ENCODE data around the gene ADARB2. TPM values are rescaled to one million over a fixed set of nuclear protein-coding genes. Genes with fewer than 3 reads are reported as not detected.
A peak's percentile ranks its signal among the peaks of the same experiment; 100 is the strongest.
"Not testable (repeated sequence)": the region's sequence is repeated elsewhere in the genome, so short reads cannot be mapped to it uniquely, and the experiment has no call there.

ADARB2 gene
- total RNA-seq, 1 donor from 2014 or later, result 1.2 TPM

- ATAC-seq, result no peak
- Histone ChIP-seq H3K4me1 (no peaks in the 10 kb centered on the region), H3K36me3 (no peaks in the 10 kb centered on the region), H3K27me3 (no peaks in the 10 kb centered on the region), H3K9me3 (no peaks in the 10 kb centered on the region), H3K4me3 (no peak overlapping the region), H3K27ac (no peak overlapping the region)
- intact Hi-C loops (cut with DNase I), result no loop called here
- DNase-seq, result no peak
- no peak for TF ChIP-seq CTCF (IDR thresholded peaks at IDR 0.05)
Observed at GRCh38 chr10:1229116-1229515, 508.2 kb downstream of the ADARB2 start.

GRCh38 chr10:1228467-1228975 lies 508.8 kb downstream of the ADARB2 start:
- no peak overlapping the region for H3K27ac ChIP-seq
- intact Hi-C loops (cut with DNase I), result no loop called here
- no peak overlapping the region for H3K4me3 ChIP-seq
- H3K9me3 ChIP-seq, result no peaks in the 10 kb centered on the region
- ATAC-seq, result no peak
- H3K27me3 ChIP-seq, result no peaks in the 10 kb centered on the region
- no peaks in the 10 kb centered on the region for H3K36me3 ChIP-seq
- DNase-seq, result no peak
- no peak for TF ChIP-seq CTCF (IDR thresholded peaks at IDR 0.05)
- no peaks in the 10 kb centered on the region for H3K4me1 ChIP-seq

- H3K4me3 ChIP-seq, result no peak overlapping the region
- no peak for TF ChIP-seq CTCF (IDR thresholded peaks at IDR 0.05)
- no peaks in the 10 kb centered on the region for H3K9me3 ChIP-seq
- DNase-seq (no peak), ATAC-seq (no peak)
- intact Hi-C loops (cut with DNase I), result no loop called here
- no peak overlapping the region for H3K27ac ChIP-seq
- H3K36me3 ChIP-seq, result no peaks in the 10 kb centered on the region
- H3K27me3 ChIP-seq, result no peaks in the 10 kb centered on the region
- no peaks in the 10 kb centered on the region for H3K4me1 ChIP-seq
Observed at GRCh38 chr10:1227510-1228402, 509.6 kb downstream of the ADARB2 start.

DNA sequence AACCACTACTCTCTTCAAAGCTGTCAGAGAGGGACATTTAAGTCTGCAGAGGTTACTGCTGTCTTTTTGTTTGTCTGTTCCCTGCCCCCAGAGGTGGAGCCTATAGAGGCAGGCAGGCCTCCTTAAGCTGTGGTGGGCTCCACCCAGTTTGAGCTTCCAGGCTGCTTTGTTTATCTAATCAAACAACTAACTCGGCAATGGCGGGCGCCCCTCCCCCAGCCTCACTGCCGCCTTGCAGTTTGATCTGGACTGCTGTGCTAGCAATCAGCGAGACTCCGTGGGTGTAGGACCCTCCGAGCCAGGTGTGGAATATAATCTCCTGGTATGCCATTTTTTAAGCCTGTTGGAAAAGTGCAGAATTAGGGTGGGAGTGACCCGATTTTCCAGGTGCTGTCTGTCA lies 510.4 kb downstream of the ADARB2 start:
- intact Hi-C loops (cut with DNase I); H3K27me3 ChIP-seq: not testable (repeated sequence)

GRCh38 chr10:1219874-1220273 lies 517.5 kb downstream of the ADARB2 start:
- H3K4me3 ChIP-seq; DNase-seq; intact Hi-C loops (cut with DNase I): not testable (repeated sequence)

More for the DNA sequence above, 510.4 kb downstream of the ADARB2 start:
- not testable (repeated sequence) for H3K27ac ChIP-seq, H3K36me3 ChIP-seq, DNase-seq, H3K4me3 ChIP-seq, H3K9me3 ChIP-seq, H3K4me1 ChIP-seq, ATAC-seq

DNA sequence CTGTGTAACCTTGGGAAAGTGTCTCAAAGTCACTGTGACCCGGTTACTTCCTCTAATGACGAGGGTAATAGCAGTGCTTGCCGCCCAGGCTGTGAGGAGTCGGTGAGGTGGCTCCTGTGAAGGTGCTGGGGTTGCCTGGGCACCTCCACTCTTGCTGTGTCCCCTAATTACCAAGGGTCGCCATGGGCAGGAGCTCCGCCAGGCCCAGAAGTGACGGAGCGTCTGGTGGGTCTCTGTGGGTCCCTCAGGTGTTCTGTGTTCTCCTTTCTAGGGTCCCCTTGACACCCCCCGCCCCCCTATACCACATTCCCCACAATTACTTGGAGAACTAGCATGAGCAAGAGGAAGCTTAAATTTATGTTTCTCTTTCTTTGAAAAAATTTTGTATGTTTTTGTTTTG lies 519.7 kb downstream of the ADARB2 start:
- no peak for TF ChIP-seq CTCF (IDR thresholded peaks at IDR 0.05)
- peak; percentile 51 for DNase-seq
- intact Hi-C loops (cut with DNase I), result no loop called here
- Histone ChIP-seq H3K9me3 (no peaks in the 10 kb centered on the region), H3K36me3 (no peaks in the 10 kb centered on the region), H3K27me3 (no peaks in the 10 kb centered on the region), H3K27ac (no peak overlapping the region), H3K4me3 (no peak overlapping the region), H3K4me1 (no peaks in the 10 kb centered on the region)
- no peak for ATAC-seq

More at GRCh38 chr10:1219874-1220273, 517.5 kb downstream of the ADARB2 start:
- H3K4me1 ChIP-seq, H3K27ac ChIP-seq, H3K36me3 ChIP-seq, ATAC-seq, H3K9me3 ChIP-seq, H3K27me3 ChIP-seq: not testable (repeated sequence)
